Peyer's patch (tissue), 4 donors: ENCODE data around the gene CISH.

Experiments used
- CTCF ChIP-seq, 6 experiments: fragments of 450-650 bp in 4 of 6; fragments of 200-600 bp in 2 of 6; sonication (generic) in 1 of 6; IDR thresholded peaks; one replicate each; pipeline ENCODE4 v1.5.1; 2017 to 2019; ENCODE audit warnings: antibody characterized with exemption in 6 of 6, mild to moderate bottlenecking in 3 of 6, moderate library complexity in 1 of 6
- POLR2A ChIP-seq, 2 donors: fragments of 450-650 bp; IDR thresholded peaks; one replicate each; pipeline ENCODE4 v1.5.1; 2017; ENCODE audit warnings: antibody characterized with exemption in 2 of 2, mild to moderate bottlenecking in 2 of 2, moderate library complexity in 2 of 2

- no peak for TF ChIP-seq POLR2A (IDR thresholded peaks at IDR 0.05)
- no peak for TF ChIP-seq CTCF (IDR thresholded peaks at IDR 0.05)
Measured at GRCh38 chr3:50628601-50629000, 17.0 kb upstream of the CISH start.
